GM19239 (cell line): ENCODE data around the gene NRP2.

Source experiments
- DNase-seq: peaks from one replicate; pipeline ENCODE4 v3.0.0; 2011; ENCODE audit warnings: low spot score; ENCODE audit not compliant: insufficient read length
- FAIRE-seq: peaks from 2 replicates; lab custom pipeline; 2011; peaks lifted over from hg19 to GRCh38; lab: Jason Lieb, UNC

Gene NRP2

DNA sequence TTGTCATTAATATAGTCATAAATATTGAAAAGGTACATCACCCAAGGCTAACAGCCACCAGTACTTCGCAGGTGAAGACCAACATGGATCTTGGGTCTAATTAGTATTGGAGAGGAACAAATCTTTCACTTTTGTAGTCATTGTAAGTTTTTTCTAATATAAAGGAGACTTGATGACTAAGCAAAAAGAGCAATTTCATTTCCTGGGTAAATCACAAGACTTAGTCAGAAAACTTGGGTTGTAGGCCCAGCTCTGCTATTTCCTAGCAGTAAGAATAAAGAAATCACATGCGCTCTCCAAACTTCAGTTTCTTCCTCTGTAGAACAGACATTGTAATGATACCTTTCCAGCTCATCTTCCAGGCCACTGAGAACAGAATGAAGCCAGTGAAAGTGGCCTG lies 40.9 kb downstream of the NRP2 start:
- no peak for DNase-seq
- FAIRE-seq = no peak

DNA sequence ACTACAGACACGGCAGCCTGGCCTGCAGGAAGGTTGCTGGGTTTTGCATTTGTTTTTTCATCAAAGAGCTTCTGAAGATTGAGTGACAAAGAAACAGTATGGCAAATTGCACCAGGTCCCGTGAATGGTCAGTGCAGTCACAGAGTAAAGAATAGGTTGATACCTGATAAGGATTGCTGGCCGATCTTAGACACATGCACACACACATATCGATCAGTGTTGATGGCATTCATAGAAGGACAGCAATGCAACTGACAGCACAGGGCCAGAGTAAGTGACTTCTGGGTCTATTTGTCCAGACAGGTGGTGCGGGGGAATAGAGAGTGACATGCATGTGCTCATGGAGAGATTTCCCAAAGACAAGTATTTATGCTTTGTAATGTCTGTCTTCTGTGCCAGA lies 42.8 kb downstream of the NRP2 start:
- FAIRE-seq (no peak), DNase-seq (no peak)

DNA sequence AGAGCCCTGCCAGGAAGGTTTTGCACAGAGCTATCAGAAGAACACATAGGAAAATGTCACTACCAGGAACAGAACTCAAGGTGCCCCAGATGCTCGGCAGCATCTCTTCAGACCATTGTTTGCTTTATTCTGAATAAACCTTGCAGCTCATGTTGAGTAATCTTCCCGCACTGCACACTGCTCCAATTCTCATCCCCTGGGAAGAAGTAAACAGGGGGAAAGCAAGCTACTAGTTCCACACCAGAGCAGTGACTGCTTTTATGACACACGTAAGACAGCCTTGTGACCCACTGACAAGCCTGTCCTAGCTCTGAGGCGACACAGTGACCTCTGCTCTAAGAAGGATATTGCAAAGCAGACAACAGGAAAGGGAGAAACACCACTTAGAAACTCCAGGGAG lies 44.2 kb downstream of the NRP2 start:
- DNase-seq (no peak), FAIRE-seq (no peak)

DNA sequence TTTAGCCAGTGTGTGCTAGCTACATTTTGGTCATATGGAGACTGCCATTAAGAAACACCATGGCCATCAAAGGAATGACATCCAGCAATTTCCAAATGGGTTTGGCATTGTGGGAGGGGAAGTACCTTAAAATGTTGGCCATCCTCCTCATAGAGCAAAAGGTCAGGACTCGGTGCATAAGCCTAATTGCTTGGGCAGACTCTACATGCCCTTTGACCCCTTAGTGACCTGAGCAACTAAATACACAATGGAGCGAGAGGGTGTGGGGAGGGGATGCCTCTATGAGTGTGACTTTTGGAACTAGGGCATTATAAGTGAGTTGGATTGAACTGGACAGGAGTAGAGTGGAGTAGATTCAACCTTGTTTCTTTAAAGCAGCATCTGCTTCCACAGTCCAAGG lies 44.9 kb downstream of the NRP2 start:
- FAIRE-seq (no peak), DNase-seq (no peak)

DNA sequence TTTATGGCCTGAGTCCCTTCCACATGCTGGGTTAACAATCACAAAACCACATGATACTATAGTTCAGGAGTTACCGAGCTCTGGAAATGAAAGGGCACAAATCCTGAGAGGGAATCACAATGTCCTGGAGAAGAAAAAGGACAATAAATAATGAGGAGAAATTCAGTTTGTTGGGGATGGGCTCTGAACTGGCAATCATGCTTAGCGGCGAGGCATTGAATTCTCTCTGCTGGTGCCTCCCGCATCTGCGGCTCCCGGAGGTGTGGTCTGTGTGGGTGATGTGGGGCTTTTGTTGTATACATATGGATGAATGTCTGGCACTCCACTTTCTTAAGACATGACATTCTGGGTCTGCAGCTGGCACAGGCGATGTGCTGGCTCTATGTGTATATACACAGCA lies 46.1 kb downstream of the NRP2 start:
- DNase-seq = no peak
- FAIRE-seq = no peak

DNA sequence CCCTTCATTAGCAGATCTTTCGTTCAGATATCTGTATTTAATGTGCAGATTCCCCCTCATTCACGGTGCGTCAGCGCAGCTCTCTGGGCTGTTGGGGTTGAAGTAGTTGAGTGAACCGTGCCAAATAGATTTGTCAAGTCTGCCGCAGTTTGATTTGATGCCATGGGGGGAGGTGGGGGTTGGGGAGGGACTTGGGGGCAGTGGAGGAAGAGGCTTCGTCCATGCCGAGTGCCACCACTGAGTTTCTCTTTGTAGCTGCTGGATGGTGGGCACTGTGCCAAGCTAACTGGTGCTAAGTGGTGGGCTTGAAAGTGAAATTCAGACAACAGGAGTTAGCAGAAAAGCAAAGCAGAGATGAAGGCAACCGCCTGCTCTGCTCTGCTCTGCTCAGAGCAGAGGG lies 47.9 kb downstream of the NRP2 start:
- FAIRE-seq (no peak), DNase-seq (no peak)

DNA sequence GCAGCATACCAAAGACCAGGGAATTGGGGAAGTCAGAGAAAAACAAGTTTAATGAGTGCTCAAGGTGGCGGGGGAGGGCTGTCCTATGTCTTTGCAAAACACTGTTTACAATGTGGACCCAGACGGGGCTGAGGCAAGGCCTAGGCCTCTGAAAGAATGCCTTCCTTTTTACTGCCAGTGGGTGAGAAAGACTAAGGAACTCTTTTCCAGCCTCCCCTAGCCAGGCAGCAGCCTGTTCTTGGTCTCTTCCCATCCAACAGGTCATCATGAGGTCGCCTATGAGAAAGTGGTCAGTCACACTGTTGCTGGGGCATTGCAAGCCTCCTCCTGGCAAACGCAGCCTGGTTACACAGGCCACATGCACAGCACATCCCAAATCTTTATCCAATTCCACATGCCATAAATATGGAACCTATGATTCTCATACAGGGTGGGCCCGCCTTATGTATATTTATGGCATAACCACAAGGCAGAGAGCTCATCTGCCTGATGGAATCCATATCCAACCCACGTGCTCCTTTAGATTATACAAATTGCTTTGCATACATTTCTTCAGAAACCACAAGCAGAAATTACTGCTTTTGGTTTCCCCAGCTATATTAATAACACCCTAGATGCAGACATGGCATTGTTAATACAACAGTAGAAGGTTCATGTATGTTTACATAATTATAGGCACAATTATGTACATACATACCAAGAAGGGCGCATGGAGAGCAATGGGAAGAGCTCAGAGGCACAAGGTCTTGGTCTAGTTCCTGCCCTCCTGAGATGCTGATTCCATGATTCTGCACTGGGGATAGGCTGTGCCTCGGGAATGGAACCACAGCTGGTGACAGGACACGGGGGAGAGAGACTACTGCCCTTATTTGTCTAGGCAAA lies 48.6 kb downstream of the NRP2 start:
- DNase-seq = no peak
- peak; percentile 14 for FAIRE-seq

DNA sequence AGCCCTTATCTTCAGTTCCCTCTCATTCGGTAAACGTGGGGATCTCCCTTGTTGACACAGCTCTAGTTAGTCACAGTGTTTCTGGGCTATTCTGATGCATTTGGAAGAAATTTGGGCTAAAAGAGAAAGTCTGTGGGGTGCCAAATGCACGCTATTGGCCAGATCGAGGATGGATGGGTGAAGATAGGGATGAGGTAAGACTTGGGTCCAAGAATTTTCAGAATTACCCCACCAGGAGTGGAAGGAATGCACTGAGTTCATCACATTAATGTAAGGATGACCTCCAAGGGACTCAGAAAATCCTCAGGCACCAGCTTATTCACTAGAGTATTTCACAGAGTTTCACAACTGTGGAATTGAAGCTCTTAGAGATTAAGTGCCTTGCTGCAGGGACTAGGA lies 49.3 kb downstream of the NRP2 start:
- no peak for DNase-seq
- FAIRE-seq = no peak

DNA sequence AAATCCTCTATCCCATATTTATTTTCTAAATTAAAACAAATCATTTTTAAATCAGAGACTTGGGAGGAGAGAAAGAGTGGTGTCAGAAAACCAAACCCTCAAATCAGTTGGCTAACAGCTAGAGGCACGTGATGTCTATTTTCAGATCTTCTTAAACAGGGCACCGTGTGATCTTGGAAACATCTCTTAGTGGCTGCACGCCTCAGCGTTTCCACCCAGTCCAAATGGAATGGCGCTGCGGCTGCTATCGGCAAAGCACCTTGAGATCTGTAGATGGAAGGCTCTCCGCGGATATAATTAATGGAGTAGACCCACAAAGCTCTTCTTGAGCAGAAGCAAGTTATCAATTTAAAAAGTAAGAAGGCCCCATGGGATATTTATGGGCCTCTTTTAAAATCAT lies 50.0 kb downstream of the NRP2 start:
- no peak for FAIRE-seq
- no peak for DNase-seq

DNA sequence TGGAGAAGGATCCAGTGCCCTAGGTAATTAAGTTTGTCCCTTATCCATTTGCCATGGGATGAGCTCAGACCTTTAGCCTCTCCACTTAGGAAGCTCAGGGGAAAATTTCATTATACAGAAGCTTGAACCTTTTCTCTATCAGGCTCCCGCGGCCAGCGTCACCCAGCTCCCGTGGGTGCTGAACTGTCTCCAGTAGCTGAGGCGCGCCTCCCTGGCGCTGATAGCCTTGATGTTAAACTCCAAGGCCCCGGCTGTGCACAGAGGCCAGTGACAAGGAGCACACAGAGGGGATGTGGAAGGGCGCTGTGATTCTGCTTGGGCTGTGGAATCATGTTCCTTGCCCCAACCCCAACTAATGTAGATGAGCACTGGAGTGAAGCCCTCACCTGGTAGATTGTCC lies 50.8 kb downstream of the NRP2 start:
- no peak for DNase-seq
- no peak for FAIRE-seq

DNA sequence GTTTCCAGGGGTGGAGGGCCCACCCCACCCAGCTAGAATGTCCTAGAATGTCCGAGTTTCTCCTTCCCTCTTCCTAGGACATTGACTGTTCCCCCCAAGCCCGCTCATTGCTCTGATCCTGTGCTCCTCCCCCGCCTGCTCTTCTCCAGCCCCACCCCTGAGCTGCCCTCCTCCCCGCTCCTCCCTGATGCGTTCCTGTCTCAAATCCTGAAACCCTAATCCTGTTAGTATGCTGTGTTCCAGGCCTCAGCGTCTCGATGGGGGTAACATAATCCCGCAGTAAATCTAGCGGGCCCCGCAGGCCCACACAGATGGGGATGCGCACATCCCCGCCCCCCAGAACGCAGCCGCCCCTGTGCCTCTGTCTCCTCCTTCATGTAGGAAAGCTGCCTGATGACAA lies 51.3 kb downstream of the NRP2 start:
- no peak for DNase-seq
- FAIRE-seq = no peak

DNA sequence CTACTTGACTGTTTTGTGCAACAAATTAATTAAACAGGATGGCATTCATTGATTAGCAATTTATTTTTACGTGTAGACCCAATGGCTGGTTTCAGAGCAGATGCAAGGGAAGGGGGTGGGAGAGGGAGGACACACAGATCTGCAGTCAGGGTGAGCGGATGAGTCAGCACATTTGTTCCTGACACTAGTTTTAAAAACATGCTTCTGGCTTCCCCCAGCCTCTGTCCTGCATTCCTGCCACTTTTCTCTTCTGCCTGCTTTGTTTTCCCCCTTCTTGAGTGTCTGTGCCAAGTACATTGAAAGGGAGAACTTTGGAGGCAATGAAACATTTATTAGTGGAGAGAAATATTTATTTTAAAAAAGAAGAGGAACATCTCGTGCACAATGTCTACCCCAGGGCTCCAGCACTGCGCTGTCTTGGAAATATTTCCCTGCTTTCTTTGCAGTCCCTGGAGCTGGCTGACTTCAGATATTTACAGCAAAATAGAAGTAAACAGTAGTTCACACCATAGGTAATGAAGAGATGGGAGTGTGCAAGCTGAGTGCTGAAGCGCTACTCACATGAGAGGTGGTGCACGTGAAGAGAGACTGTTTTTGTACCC lies 52.2 kb downstream of the NRP2 start:
- no peak for DNase-seq
- no peak for FAIRE-seq

DNA sequence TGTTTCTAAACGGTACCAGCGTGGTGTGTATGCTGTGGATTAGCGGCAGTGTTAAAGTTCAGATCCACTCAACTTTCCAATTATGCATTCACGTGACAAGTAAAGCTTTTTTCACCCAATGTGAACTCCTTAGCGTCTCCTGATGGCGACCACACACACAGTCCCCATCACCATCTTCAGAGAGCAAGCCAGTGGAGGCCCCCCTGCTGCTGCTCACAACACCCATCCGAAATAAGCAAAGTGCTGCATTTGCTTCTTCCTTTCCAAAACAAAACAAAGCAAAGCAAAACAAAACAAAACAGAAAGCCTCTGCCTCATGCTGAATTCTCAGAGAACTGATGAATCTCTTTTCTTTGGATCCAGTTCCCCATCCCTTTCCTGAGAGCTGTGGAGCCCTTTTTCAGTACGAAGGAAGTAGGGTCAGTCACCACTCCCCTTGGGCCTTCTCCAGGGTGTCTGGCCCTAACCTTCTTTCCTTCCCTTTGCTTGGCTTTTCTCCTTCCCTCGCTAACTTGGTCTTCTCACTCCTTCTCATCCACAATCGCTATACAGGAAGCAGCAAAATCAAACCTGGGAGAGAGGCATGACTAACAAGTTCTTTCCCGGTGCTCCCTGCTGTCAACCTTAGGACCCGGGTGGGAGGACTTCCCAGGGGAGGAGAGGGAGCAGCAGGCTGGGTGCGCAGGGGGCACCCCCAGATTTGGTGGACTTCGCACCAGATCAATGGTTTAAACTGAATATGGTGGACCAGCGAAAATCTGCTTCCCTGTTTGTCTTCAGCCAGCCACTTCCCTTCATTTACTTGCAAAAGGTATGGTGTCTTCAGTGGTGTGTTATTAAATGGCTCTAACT lies 56.0 kb downstream of the NRP2 start:
- DNase-seq = no peak
- no peak for FAIRE-seq

DNA sequence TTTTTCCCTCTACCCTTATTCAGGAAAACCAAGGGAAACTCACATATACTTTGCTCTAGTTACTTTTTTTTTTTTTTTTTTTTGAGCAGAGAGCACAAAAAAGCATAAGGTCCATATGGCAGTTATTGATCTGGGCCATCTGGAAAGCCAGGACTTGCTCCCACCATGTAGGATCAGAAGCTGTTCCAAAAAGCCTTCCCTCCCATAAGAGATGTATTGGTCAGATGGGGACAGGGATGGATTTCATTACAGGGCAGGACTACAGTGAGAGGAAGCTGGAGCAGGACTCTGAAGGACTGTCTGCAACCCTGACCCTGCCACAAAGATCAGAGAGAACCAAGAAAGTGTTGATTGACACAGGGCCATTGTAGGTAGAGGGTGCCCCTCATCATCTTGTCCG lies 57.3 kb downstream of the NRP2 start:
- DNase-seq = no peak
- FAIRE-seq = no peak

DNA sequence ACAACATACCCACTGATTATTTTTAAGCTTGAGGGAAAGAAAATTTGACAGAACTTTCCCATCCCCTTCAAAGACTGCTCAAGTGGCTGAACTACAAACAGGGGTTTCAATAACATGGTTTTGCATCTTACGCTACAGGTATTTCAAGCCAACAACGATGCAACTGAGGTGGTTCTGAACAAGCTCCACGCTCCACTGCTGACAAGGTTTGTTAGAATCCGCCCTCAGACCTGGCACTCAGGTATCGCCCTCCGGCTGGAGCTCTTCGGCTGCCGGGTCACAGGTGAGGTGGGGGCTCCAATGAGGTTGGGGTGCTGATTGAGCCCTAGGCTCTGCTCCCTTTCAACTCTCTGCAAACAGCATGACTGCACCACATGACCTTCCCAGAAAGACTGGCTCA lies 58.1 kb downstream of the NRP2 start:
- DNase-seq (no peak), FAIRE-seq (no peak)

DNA sequence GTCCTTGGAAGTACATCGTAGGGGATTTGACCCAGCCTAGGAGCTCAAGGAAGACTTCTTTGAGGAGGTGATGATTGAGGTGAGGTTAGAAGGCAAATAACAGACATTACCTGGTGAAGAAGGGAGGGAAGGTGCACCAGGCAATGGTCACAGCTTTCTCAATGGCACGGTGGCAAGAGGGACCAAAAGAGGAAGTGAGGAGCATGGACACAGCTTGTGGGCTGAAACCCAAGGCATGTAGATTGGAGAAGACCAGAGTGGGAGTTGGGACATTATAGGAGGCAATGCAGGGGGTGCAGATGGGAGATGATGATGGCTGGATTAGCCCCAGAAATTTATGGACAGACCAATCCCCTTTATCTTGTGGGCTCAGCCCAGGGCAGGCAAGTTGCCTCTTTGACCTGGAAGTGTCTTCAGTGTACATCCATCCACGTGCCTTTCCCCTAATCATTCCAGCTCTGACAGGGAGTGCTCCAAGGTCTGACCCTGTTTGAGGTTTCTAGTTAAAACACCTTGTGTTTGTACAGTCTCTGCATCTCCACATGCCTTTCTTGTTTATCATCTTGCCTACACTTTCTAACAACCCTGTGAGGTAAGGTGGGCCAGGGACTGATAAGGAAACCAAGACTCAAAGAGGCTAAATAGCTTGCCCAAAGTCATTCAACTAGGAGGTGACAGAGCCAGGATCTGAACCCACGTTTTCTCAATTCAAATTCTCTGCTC lies 59.1 kb downstream of the NRP2 start:
- no peak for DNase-seq
- no peak for FAIRE-seq

DNA sequence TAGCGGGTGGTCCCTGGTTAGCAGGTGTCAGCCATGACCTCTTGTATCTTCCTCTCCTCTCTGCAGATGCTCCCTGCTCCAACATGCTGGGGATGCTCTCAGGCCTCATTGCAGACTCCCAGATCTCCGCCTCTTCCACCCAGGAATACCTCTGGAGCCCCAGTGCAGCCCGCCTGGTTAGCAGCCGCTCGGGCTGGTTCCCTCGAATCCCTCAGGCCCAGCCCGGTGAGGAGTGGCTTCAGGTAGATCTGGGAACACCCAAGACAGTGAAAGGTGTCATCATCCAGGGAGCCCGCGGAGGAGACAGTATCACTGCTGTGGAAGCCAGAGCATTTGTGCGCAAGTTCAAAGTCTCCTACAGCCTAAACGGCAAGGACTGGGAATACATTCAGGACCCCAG lies 60.8 kb downstream of the NRP2 start:
- no peak for DNase-seq
- FAIRE-seq = no peak

DNA sequence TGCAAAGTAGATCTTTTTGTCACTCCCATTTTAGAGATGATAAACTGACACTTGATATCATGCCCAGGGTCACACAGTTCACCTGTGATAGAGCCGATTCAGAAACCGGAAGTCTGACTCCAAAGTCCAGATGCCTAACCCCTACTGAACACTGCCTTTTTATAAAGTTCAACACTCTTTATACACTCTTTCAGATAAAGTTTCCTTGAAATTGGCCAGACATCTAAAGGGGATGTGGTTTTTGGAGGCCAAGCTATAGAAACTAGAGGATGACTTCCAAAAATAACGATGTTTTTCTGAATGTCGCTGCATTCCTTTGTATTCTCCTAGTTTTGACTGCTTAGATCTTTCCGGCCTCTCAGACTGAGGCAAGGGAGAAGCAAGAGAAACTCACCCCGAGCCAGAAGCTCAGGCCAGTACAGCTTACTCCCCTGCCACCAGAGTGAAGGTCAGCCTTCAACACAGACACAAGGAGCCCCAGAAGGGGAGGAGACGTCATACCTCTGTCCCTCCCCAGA lies 61.8 kb downstream of the NRP2 start:
- FAIRE-seq (no peak), DNase-seq (no peak)

DNA sequence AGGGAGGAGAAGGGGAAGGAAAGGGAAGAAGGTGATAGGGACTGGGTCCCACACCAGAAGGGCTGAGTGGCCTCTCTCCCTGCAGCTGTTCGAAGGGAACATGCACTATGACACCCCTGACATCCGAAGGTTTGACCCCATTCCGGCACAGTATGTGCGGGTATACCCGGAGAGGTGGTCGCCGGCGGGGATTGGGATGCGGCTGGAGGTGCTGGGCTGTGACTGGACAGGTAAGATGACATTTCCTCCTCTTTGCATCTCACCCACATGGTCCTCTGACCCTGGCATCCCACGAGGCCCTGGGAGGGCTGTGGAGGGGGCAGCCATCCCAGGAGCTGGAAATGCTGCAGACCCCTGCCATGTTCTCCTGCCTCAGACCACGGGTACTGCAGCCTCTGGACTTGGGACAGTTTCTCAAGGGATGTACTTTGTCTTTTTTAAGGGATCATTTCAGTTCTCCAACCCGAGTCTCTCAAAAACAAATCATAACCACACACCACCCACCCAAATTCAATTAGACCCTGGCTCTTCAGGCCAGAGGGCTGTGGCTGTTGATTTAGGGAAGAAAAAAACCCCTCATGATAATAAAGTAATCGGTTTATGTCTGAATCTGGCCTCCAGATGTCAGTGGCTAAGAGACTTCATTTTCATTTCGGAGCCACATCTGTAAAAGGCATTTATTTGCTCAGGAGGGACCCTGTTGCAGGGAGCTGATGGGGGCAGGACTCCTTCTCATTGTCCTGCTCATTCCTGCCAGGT lies 63.5 kb downstream of the NRP2 start:
- FAIRE-seq (no peak), DNase-seq (no peak)

DNA sequence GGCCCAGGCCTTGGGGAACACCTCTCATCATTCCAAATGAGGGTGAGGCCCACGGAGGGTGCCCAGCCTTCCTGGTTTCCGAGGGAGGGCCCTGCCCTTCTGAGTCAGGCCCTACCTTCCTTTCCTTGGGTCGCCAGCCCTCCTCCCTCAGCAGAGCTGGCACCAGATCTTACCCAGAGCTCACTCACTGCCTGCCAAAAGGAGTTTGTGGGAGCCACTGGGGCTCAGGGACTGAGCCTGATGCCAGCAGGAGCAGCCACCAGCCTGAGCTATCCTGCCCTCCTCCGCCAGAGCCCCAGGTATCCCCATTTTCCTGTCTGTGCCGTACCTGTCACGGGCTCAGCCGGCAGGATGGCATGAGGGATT lies 64.1 kb downstream of the NRP2 start:
- DNase-seq = no peak
- FAIRE-seq = no peak
